K562 (cell line): ENCODE measurements around the gene SLC27A4. TPM values are rescaled to one million over a fixed set of nuclear protein-coding genes. Genes with fewer than 3 reads are reported as not detected.

ENCODE experiments used
- ATAC-seq: fragments of 200-7000 bp; cut with Tn5 transposase; 3 replicates; pipeline ENCODE4 v1.9.1; 2020; ENCODE audit warnings: moderate library complexity
- BruUV-seq: library from RNA; stranded (reverse); fragments of 400-500 nt; replicated peaks from 2 replicates; lab custom pipeline; 2021; lab: Mats Ljungman, UMichigan
- CTCF ChIA-PET: fragments of 300-600 bp; formaldehyde crosslinking; extraction: SDS; loops from one replicate; lab custom pipeline; 2021; ENCODE audit warnings: low intra/inter-chr PET ratio; lab: Yijun Ruan, JAX
- POLR2A ChIA-PET: fragments of 300-600, 350-650 bp; sonication (Branson Sonifier 250); formaldehyde crosslinking; extraction: SDS; loops from one replicate; lab custom pipeline; 2021; ENCODE audit warnings: antibody characterized with exemption, inconsistent platforms; lab: Yijun Ruan, JAX
- DNase-seq, 4 experiments: peaks; one replicate each; pipeline versions ENCODE4 v3.0.0 to v3.0.0-alpha.2; 2011 to 2018; ENCODE audit warnings: low spot score in 3 of 4, mixed read lengths in 3 of 4; ENCODE audit errors: extremely low read depth in 1 of 4
- FAIRE-seq: peaks from 2 replicates; lab custom pipeline; 2011; peaks lifted over from hg19 to GRCh38; lab: Jason Lieb, UNC
- H2AFZ ChIP-seq: 2 replicates; pipeline ENCODE4 v1.6.0; 2011; ENCODE audit warnings: low read depth, low read length, control low read depth, inconsistent platforms
- H3K27ac ChIP-seq: fragments of 200-600 bp; 3 replicates; pipeline ENCODE4 v1.8.0; 2011; ENCODE audit warnings: low read depth, mild to moderate bottlenecking, control low read depth, inconsistent platforms, low read length, moderate library complexity, mixed read lengths; ENCODE audit errors: extremely low read depth
- H3K27me3 ChIP-seq, 2 experiments: fragments of 300-600 bp in 1 of 2; 2 replicates in 1 of 2; 3 replicates in 1 of 2; pipeline versions ENCODE4 v1.6.0 to v1.8.0; 2011; ENCODE audit warnings: inconsistent platforms in 2 of 2, low read length in 2 of 2, mild to moderate bottlenecking in 1 of 2, mixed read lengths in 1 of 2, moderate library complexity in 1 of 2; ENCODE audit not compliant: control insufficient read depth in 2 of 2, insufficient read depth in 2 of 2
- H3K36me3 ChIP-seq: fragments of 300-600 bp; 3 replicates; pipeline ENCODE4 v1.8.0; 2011; ENCODE audit warnings: mild to moderate bottlenecking, low read length, inconsistent platforms; ENCODE audit not compliant: control insufficient read depth, insufficient read depth
- H3K4me1 ChIP-seq, 2 experiments: fragments of 200-600 bp in 1 of 2; replicated peaks in 1 of 2; 2 replicates in 1 of 2; 3 replicates in 1 of 2; pipeline versions ENCODE4 v1.5.1 to v1.8.0; 2011; ENCODE audit warnings: inconsistent platforms in 2 of 2, low read length in 2 of 2, mild to moderate bottlenecking in 1 of 2, mixed read lengths in 1 of 2, moderate library complexity in 1 of 2; ENCODE audit not compliant: control insufficient read depth in 2 of 2, insufficient read depth in 2 of 2
- H3K4me2 ChIP-seq: 2 replicates; pipeline ENCODE4 v1.6.1; 2011; ENCODE audit warnings: low read length, control low read depth, inconsistent platforms, mixed read lengths; ENCODE audit not compliant: insufficient read depth
- H3K4me3 ChIP-seq: fragments of 200-600 bp; sonication (generic), shearing (Covaris generic); 2 replicates; pipeline ENCODE4 v1.5.1; 2016; ENCODE audit warnings: control low read depth, inconsistent platforms
- H3K79me2 ChIP-seq: fragments of 200-600 bp; 3 replicates; pipeline ENCODE4 v1.8.0; 2011; ENCODE audit warnings: low read length, inconsistent platforms; ENCODE audit not compliant: control insufficient read depth, insufficient read depth
- H3K9ac ChIP-seq, 2 experiments: 2 replicates each; pipeline versions ENCODE4 v1.6.0 to v1.6.1; 2011; ENCODE audit warnings: low read depth in 2 of 2, low read length in 2 of 2, control low read depth in 1 of 2, inconsistent platforms in 1 of 2, mild to moderate bottlenecking in 1 of 2, mixed read lengths in 1 of 2; ENCODE audit not compliant: insufficient read depth in 1 of 2
- H3K9me1 ChIP-seq: one replicate; pipeline ENCODE4 v1.6.0; 2011; ENCODE audit warnings: inconsistent platforms, mild to moderate bottlenecking, low read length, moderate library complexity; ENCODE audit not compliant: control insufficient read depth, insufficient read depth
- H3K9me3 ChIP-seq: replicated peaks from 2 replicates; pipeline ENCODE4 v1.5.1; 2011; ENCODE audit warnings: low read depth, low read length, inconsistent platforms; ENCODE audit not compliant: control insufficient read depth, insufficient read depth
- H4K20me1 ChIP-seq: replicated peaks from 2 replicates; pipeline ENCODE4 v1.6.1; 2011; ENCODE audit warnings: low read length, inconsistent platforms, mixed read lengths; ENCODE audit not compliant: control insufficient read depth, insufficient read depth
- CBFA2T3 ChIP-seq: fragments of 450-650 bp; IDR thresholded peaks from 2 replicates; pipeline ENCODE4 v1.6.1; 2017
- FOSL1 ChIP-seq: fragments of 200-800 bp; sonication (Bioruptor generic); conservative IDR thresholded peaks from 2 replicates; pipeline ENCODE4 v1.6.1; 2016; ENCODE audit warnings: missing genetic modification characterization, missing compliant biosample characterization
- FOXA1 ChIP-seq: fragments of 450-650 bp; IDR thresholded peaks from 2 replicates; pipeline ENCODE4 v1.6.1; 2016; ENCODE audit warnings: mild to moderate bottlenecking, borderline replicate concordance
- GTF2E2 ChIP-seq: fragments of 200-800 bp; sonication (Bioruptor generic); IDR thresholded peaks from 2 replicates; pipeline ENCODE4 v1.6.1; 2016; ENCODE audit warnings: missing genetic modification characterization, missing compliant biosample characterization
- GTF3C2 ChIP-seq: IDR thresholded peaks from 3 replicates; pipeline ENCODE4 v1.6.1; 2011; ENCODE audit warnings: borderline replicate concordance, mild to moderate bottlenecking, moderate library complexity; ENCODE audit not compliant: insufficient read length; ENCODE audit errors: extremely low read depth
- HDAC2 ChIP-seq: fragments of 450-650 bp; IDR thresholded peaks from 2 replicates; pipeline ENCODE4 v1.6.1; 2016; ENCODE audit warnings: mild to moderate bottlenecking
- HDAC6 ChIP-seq: IDR thresholded peaks from 2 replicates; pipeline ENCODE4 v1.6.1; 2012; ENCODE audit warnings: low read depth, mild to moderate bottlenecking, control low read depth, inconsistent platforms, low read length, moderate library complexity
- NKRF ChIP-seq: fragments of 450-650 bp; IDR thresholded peaks from 2 replicates; pipeline ENCODE4 v1.6.1; 2016; ENCODE audit warnings: borderline replicate concordance
- PHF20 ChIP-seq: fragments of 450-650 bp; IDR thresholded peaks from 2 replicates; pipeline ENCODE4 v1.6.1; 2018; ENCODE audit not compliant: partially characterized antibody
- RBFOX2 ChIP-seq: fragments of 200-400 bp; formaldehyde crosslinking; IDR thresholded peaks from 2 replicates; pipeline ENCODE4 v1.6.1; 2017; ENCODE audit warnings: low read depth, mild to moderate bottlenecking, low read length, moderate library complexity
- SIN3A ChIP-seq, 2 experiments: fragments of 150-350 bp in 1 of 2; IDR thresholded peaks; 2 replicates each; pipeline ENCODE4 v1.6.1; 2011 to 2016; ENCODE audit warnings: borderline replicate concordance in 2 of 2, low read depth in 2 of 2, low read length in 2 of 2, mild to moderate bottlenecking in 2 of 2, moderate library complexity in 2 of 2; ENCODE audit not compliant: control insufficient read depth in 1 of 2
- TEAD1 ChIP-seq, 2 experiments: fragments of 450-650 bp in 1 of 2; sonication (generic) in 1 of 2; formaldehyde crosslinking; IDR thresholded peaks; 2 replicates each; pipeline versions ENCODE4 v1.4.0 to v1.8.0; 2020 to 2022; ENCODE audit warnings: mild to moderate bottlenecking in 2 of 2, missing genetic modification reagents in 1 of 2
- XRCC5 ChIP-seq: fragments of 200-400 bp; formaldehyde crosslinking; IDR thresholded peaks from 2 replicates; pipeline ENCODE4 v1.6.1; 2017; ENCODE audit warnings: low read depth, mild to moderate bottlenecking, low read length
- WGBS: fragments of 100-300 bp; shearing (Covaris generic); methylation state at CpG from one replicate; pipeline ENCODE4 v1.1.6; 2016; ENCODE audit warnings: low coverage, mixed read lengths; ENCODE audit not compliant: insufficient coverage; ENCODE audit errors: missing lambda C conversion rate; 5-methylcytosine and 5-hydroxymethylcytosine counted together
- in situ Hi-C: fragments of 300-500 bp; cut with MboI; formaldehyde crosslinking; loops from 4 replicates; pipeline ENCODE4 v1.15.0; 2018; ENCODE audit warnings: inconsistent platforms, mixed read lengths
- intact Hi-C: fragments of 100-400 bp; cut with micrococcal nuclease; formaldehyde crosslinking; loops from 2 replicates; pipeline ENCODE4 v1.14.2; 2022
- polyA plus RNA-seq, 8 experiments: library from polyadenylated mRNA; depleted of rRNA in 4 of 8; stranded (reverse) in 5 of 8; unstranded in 3 of 8; fragments of >200 nt; fragmentation: Nextera tagmentation in 2 of 8; fragmentation: Illumina TruSeq in 1 of 8; extraction: Ambion mirVana in 2 of 8; extraction: Trizol in 1 of 8; gene quantifications; 2 replicates each; pipeline versions ENCODE4 v1.2.1 to v1.2.3, GENCODE V29; 2011 to 2014; ENCODE audit warnings: inconsistent platforms in 1 of 8, missing spikeins in 1 of 8
- total RNA-seq, 7 experiments: library from RNA; depleted of rRNA in 6 of 7; stranded (reverse); fragments of >200 nt in 6 of 7; fragmentation: Illumina TruSeq in 2 of 7; extraction: Trizol in 2 of 7; gene quantifications; 2 replicates each; pipeline versions ENCODE4 v1.2.1 to v1.2.3, GENCODE V29; 2011 to 2021; ENCODE audit warnings: low replicate concordance in 1 of 7

SLC27A4 gene
- total and polyA plus RNA-seq, 9 of the 15 experiments (the other 6 are each of a cell fraction or from before 2014, with no cell fraction given), result 0.25 to 35.7 (median 14.0) TPM

GRCh38 chr9:128371630-128372117 is 31.3 kb downstream of the SLC27A4 start:
- Histone ChIP-seq H3K9ac (peak overlapping the region; percentile 83 to 96), H3K9me3 (no peaks in the 10 kb centered on the region), H3K36me3 (peaks cover 24% of the 10 kb centered on the region), H3K79me2 (peaks cover 53% of the 10 kb centered on the region), H4K20me1 (no peaks in the 10 kb centered on the region), H3K4me2 (peak overlapping the region; percentile 96), H3K27ac (peak overlapping the region; percentile 75), H3K27me3 (no peaks in the 10 kb centered on the region), H3K9me1 (no peaks in the 10 kb centered on the region), H3K4me3 (peak overlapping the region; percentile 84), H2AFZ (peak overlapping the region; percentile 76), H3K4me1 (peaks cover 13 to 14% of the 10 kb centered on the region in 2 experiments)
- TSS peak; percentile 86 for BruUV-seq
- 0% methylated on average over 10 of the region's 10 CpGs for WGBS
- ATAC-seq (no peak), FAIRE-seq (no peak), DNase-seq (no peak)
- intact Hi-C loops (no loop called here), in situ Hi-C loops (loop anchor here (25.0 kb wide), 1 partner anchor 609 kb away; no protein-coding TSS in a partner anchor)
- POLR2A ChIA-PET, result interaction anchor here (0.6 to 2.2 kb wide), 8 partner anchors 10 to 559 kb away, joined by 3 to 11 read pairs (median 4); no protein-coding TSS in a partner anchor
- CTCF ChIA-PET, result no interaction called here
- TF ChIP-seq PHF20 (peak; percentile 1), CBFA2T3 (no peak), SIN3A (IDR thresholded peaks at IDR 0.05; ENCODE audit: borderline replicate concordance in 2 of 2, control insufficient read depth in 1 of 2, low read depth in 2 of 2, low read length in 2 of 2) (0 out of 4 replicates have a peak, but pooled peaks of 1 of the 2 experiments have one; percentile 33), XRCC5 (no peak), NKRF (0 out of 2 replicates have a peak, but pooled peaks have one; percentile 66), GTF3C2 (no peak), GTF2E2 (tag) (0 out of 2 replicates have a peak, but pooled peaks have one; percentile 5), RBFOX2 (no peak), FOSL1 (tag) (peak; percentile 7; the same call in 1 of the 2 replicates), FOXA1 (no peak), HDAC2 (peak; percentile 5; the same call in 1 of the 2 replicates), TEAD1 (CRISPR knock-in tag; IDR thresholded peaks at IDR 0.05) (no peak), HDAC6 (no peak)
